Endothelial cell of umbilical vein (primary cell): Measurements from ENCODE around the gene PGF. TPM values are rescaled to one million over a fixed set of nuclear protein-coding genes. Genes with fewer than 3 reads are reported as not detected.

Experiments used
- BruUV-seq: library from RNA; stranded (reverse); fragments of 400-500 nt; replicated peaks from 2 replicates; lab custom pipeline; 2021; lab: Mats Ljungman, UMichigan
- CTCF ChIA-PET: fragments of 300-600, 350-600 bp; sonication (Branson Sonifier 250); formaldehyde crosslinking; loops from one replicate; lab custom pipeline; 2021; ENCODE audit warnings: antibody characterized with exemption, inconsistent platforms; lab: Charles Lee
- POLR2A ChIA-PET: fragments of 300-600, 350-600 bp; sonication (Branson Sonifier 250); formaldehyde crosslinking; loops from one replicate; lab custom pipeline; 2021; ENCODE audit warnings: antibody characterized with exemption, inconsistent platforms; lab: Charles Lee
- DNase-seq: peaks from one replicate; pipeline ENCODE4 v3.0.0-alpha.2; 2011; ENCODE audit warnings: low read depth, low spot score
- FAIRE-seq: peaks from 2 replicates; lab custom pipeline; 2011; peaks lifted over from hg19 to GRCh38; lab: Jason Lieb, UNC
- H2AFZ ChIP-seq: 2 replicates; pipeline ENCODE4 v1.6.0; 2012; ENCODE audit warnings: low read depth, low read length, control low read depth, inconsistent platforms
- H3K27ac ChIP-seq: 2 replicates; pipeline ENCODE4 v1.5.1; 2011; ENCODE audit warnings: low read depth, mild to moderate bottlenecking, control low read depth, low read length, moderate library complexity; ENCODE audit not compliant: insufficient read depth
- H3K27me3 ChIP-seq, 2 experiments: 2 replicates each; pipeline versions ENCODE4 v1.6.0 to v1.6.1; 2011; ENCODE audit warnings: low read length in 2 of 2, mixed read lengths in 1 of 2; ENCODE audit not compliant: control insufficient read depth in 2 of 2, insufficient read depth in 2 of 2
- H3K36me3 ChIP-seq, 2 experiments: 2 replicates in 1 of 2; 3 replicates in 1 of 2; pipeline ENCODE4 v1.5.1; 2011; ENCODE audit warnings: low read length in 2 of 2, mild to moderate bottlenecking in 1 of 2, moderate library complexity in 1 of 2; ENCODE audit not compliant: control insufficient read depth in 2 of 2, insufficient read depth in 2 of 2; ENCODE audit errors: extremely low read depth in 1 of 2
- H3K4me1 ChIP-seq: 3 replicates; pipeline ENCODE4 v1.5.1; 2011; ENCODE audit warnings: mild to moderate bottlenecking, low read length; ENCODE audit not compliant: control insufficient read depth, insufficient read depth; ENCODE audit errors: extremely low read depth
- H3K4me2 ChIP-seq: 2 replicates; pipeline ENCODE4 v1.6.1; 2011; ENCODE audit warnings: low read length, control low read depth, mixed read lengths; ENCODE audit not compliant: insufficient read depth
- H3K4me3 ChIP-seq, 3 experiments: fragments of 200-600 bp in 1 of 3; sonication (generic), shearing (Covaris generic) in 1 of 3; replicated peaks in 1 of 3; 2 replicates each; pipeline ENCODE4 v1.5.1; 2011 to 2016; ENCODE audit warnings: control low read depth in 3 of 3, low read length in 3 of 3, mild to moderate bottlenecking in 2 of 3, inconsistent platforms in 1 of 3, low read depth in 1 of 3, moderate library complexity in 1 of 3; ENCODE audit not compliant: insufficient read depth in 1 of 3
- H3K79me2 ChIP-seq: 2 replicates; pipeline ENCODE4 v1.6.0; 2012; ENCODE audit warnings: low read length, inconsistent platforms; ENCODE audit not compliant: control insufficient read depth, insufficient read depth
- H3K9ac ChIP-seq: replicated peaks from 2 replicates; pipeline ENCODE3; 2011; ENCODE audit warnings: low read length, control low read depth; ENCODE audit not compliant: insufficient read depth; ENCODE audit errors: extremely low read depth
- H3K9me1 ChIP-seq: replicated peaks from 3 replicates; pipeline ENCODE4 v1.6.0; 2011; ENCODE audit warnings: mild to moderate bottlenecking, low read length; ENCODE audit not compliant: control insufficient read depth, insufficient read depth; ENCODE audit errors: extremely low read depth
- H3K9me3 ChIP-seq: replicated peaks from 2 replicates; pipeline ENCODE4 v1.5.1; 2012; ENCODE audit warnings: low read length, inconsistent platforms; ENCODE audit not compliant: control insufficient read depth, insufficient read depth
- H4K20me1 ChIP-seq: replicated peaks from 2 replicates; pipeline ENCODE3; 2011; ENCODE audit warnings: mild to moderate bottlenecking, low read length; ENCODE audit not compliant: control insufficient read depth, insufficient read depth; ENCODE audit errors: extremely low read depth
- CTCF ChIP-seq, 2 donors: IDR thresholded peaks; 1 replicate in 1 of 2; 2 replicates in 1 of 2; pipeline ENCODE4 v1.5.1; 2011; ENCODE audit warnings: low read length in 2 of 2, mild to moderate bottlenecking in 2 of 2, moderate library complexity in 2 of 2, control low read depth in 1 of 2, inconsistent platforms in 1 of 2, low read depth in 1 of 2; ENCODE audit not compliant: insufficient read depth in 1 of 2; ENCODE audit errors: extremely low read depth in 1 of 2
- EZH2 ChIP-seq: IDR thresholded peaks from 2 replicates; pipeline ENCODE4 v1.6.1; 2012; ENCODE audit warnings: borderline replicate concordance, low read depth, mild to moderate bottlenecking, moderate library complexity, low read length, inconsistent platforms; ENCODE audit not compliant: severe bottlenecking
- FOS ChIP-seq: IDR thresholded peaks from 2 replicates; pipeline ENCODE4 v1.6.1; 2011; ENCODE audit warnings: mild to moderate bottlenecking, low read length, moderate library complexity, borderline replicate concordance; ENCODE audit not compliant: insufficient read depth
- GATA2 ChIP-seq: IDR thresholded peaks from 2 replicates; pipeline ENCODE4 v1.7.0; 2011; ENCODE audit warnings: low read depth, mild to moderate bottlenecking, moderate library complexity, mixed read lengths, low read length; ENCODE audit not compliant: insufficient read length, insufficient read depth
- JUN ChIP-seq: IDR thresholded peaks from 2 replicates; pipeline ENCODE4 v1.6.1; 2011; ENCODE audit warnings: borderline replicate concordance, low read depth; ENCODE audit not compliant: insufficient read length, insufficient read depth
- MAX ChIP-seq: IDR thresholded peaks from 2 replicates; pipeline ENCODE4 v1.6.1; 2011; ENCODE audit not compliant: insufficient read depth, insufficient read length
- MYC ChIP-seq: IDR thresholded peaks from one replicate; pipeline ENCODE4 v1.6.1; 2011; ENCODE audit warnings: mild to moderate bottlenecking, low read depth, low read length
- POLR2A ChIP-seq: IDR thresholded peaks from 2 replicates; pipeline ENCODE4 v1.6.1; 2012; ENCODE audit warnings: low read depth, mild to moderate bottlenecking, control low read depth, low read length
- POLR2AphosphoS5 ChIP-seq: IDR thresholded peaks from 2 replicates; pipeline ENCODE4 v1.6.1; 2012; ENCODE audit warnings: low read depth, mild to moderate bottlenecking, control low read depth, low read length, moderate library complexity; ENCODE audit not compliant: insufficient read depth
- dilution Hi-C: fragments of 300-500 bp; cut with MboI; formaldehyde crosslinking; loops from one replicate; pipeline ENCODE4 v1.15.0; 2019; ENCODE audit warnings: low sequenced_read_pairs; ENCODE audit not compliant: extremely low pct_ligation_motif_present
- intact Hi-C: fragments of 100-400 bp; cut with micrococcal nuclease; formaldehyde crosslinking; loops from one replicate; pipeline ENCODE4 v1.10.0; 2022
- polyA plus RNA-seq, 4 experiments: library from polyadenylated mRNA; depleted of rRNA in 3 of 4; stranded (reverse) in 3 of 4; unstranded in 1 of 4; fragments of >200 nt; gene quantifications; 2 replicates each; pipeline versions ENCODE4 v1.2.1 to v1.2.3, GENCODE V29; 2011 to 2012; ENCODE audit warnings: missing spikeins in 1 of 4
- total RNA-seq: library from RNA; stranded (reverse); gene quantifications from 2 replicates; pipeline ENCODE4 v1.2.3, GENCODE V29; 2021

PGF gene
- total and polyA plus RNA-seq, 2 donors (not counting 3 experiments of a cell fraction or from before 2014, with no cell fraction given) = 89.0 to 206 TPM

GRCh38 chr14:74951443-74952179 is 3.8 kb downstream of the PGF start:
- DNase-seq (no peak), FAIRE-seq (no peak)
- TF ChIP-seq POLR2A (peak; percentile 5), GATA2 (no peak)
- POLR2A ChIA-PET = no interaction called here
- no peaks in the 10 kb centered on the region for H3K27me3 ChIP-seq
- no peaks in the 10 kb centered on the region for H3K9me1 ChIP-seq
- H3K79me2 ChIP-seq = peaks cover 60% of the 10 kb centered on the region
- dilution Hi-C loops (no loop called here), intact Hi-C loops (no loop called here)
- BruUV-seq = no TSS peak
- H3K9me3 ChIP-seq = no peaks in the 10 kb centered on the region
- H3K9ac ChIP-seq = no peak overlapping the region
- CTCF ChIA-PET = interaction anchor here (1.2 to 3.2 kb wide), 2 partner anchors 137 kb away, joined by 5 to 14 read pairs; no protein-coding TSS in a partner anchor
- H3K27ac ChIP-seq = no peak overlapping the region
- H3K4me3 ChIP-seq = peak overlapping the region in 1 of 3 experiments; percentile 9
- peaks cover 42% of the 10 kb centered on the region for H3K4me1 ChIP-seq
- no peaks in the 10 kb centered on the region for H4K20me1 ChIP-seq
- no peak overlapping the region for H2AFZ ChIP-seq
- H3K4me2 ChIP-seq = no peak overlapping the region
- H3K36me3 ChIP-seq = peaks cover 16 to 43% of the 10 kb centered on the region in 2 experiments

- Histone ChIP-seq H4K20me1 (no peaks in the 10 kb centered on the region), H3K4me3 (no peak overlapping the region), H3K36me3 (peaks cover 21 to 45% of the 10 kb centered on the region in 2 experiments), H3K9ac (no peak overlapping the region), H3K4me1 (peaks cover 43% of the 10 kb centered on the region), H2AFZ (no peak overlapping the region), H3K4me2 (no peak overlapping the region), H3K79me2 (peaks cover 60% of the 10 kb centered on the region), H3K9me3 (no peaks in the 10 kb centered on the region), H3K27me3 (no peaks in the 10 kb centered on the region), H3K27ac (no peak overlapping the region), H3K9me1 (no peaks in the 10 kb centered on the region)
- intact Hi-C loops (no loop called here), dilution Hi-C loops (no loop called here)
- POLR2A ChIA-PET = no interaction called here
- no TSS peak for BruUV-seq
- no peak for FAIRE-seq
- TF ChIP-seq FOS = no peak
- no peak for TF ChIP-seq GATA2
- TF ChIP-seq MAX = no peak
- TF ChIP-seq CTCF (IDR thresholded peaks at IDR 0.05; ENCODE audit: extremely low read depth in 1 of 2, insufficient read depth in 1 of 2, low read depth in 1 of 2, low read length in 2 of 2) = no peak
- TF ChIP-seq POLR2A = no peak
- no peak for TF ChIP-seq POLR2AphosphoS5
- TF ChIP-seq MYC = no peak
- no peak for TF ChIP-seq EZH2
- TF ChIP-seq JUN = no peak
- DNase-seq = no peak
- CTCF ChIA-PET = interaction anchor here (1.2 kb wide), 1 partner anchor 138 kb away, joined by 5 read pairs; no protein-coding TSS in a partner anchor
Measured at GRCh38 chr14:74950795-74951442, 4.5 kb downstream of the PGF start.
